Measurements from ENCODE around the gene E2F1.

GRCh38 chr20:33685328-33686099, 671 bp downstream of the E2F1 start:
- TF ChIP-seq YY1 (IDR thresholded peaks at IDR 0.05; ENCODE audit: insufficient read depth, insufficient read length) (no peak), ZNF274 (IDR thresholded peaks at IDR 0.05; ENCODE audit: low read depth, low read length) (no peak)
